Measurements from ENCODE around the gene AHRR. TPM values are rescaled to one million over a fixed set of nuclear protein-coding genes. Genes with fewer than 3 reads are reported as not detected.

AHRR gene
- total RNA-seq, 1 experiment from 2014 or later: 1.3 TPM

GRCh38 chr5:337563-338130 is 16.1 kb downstream of the AHRR start:
- H3K4me1 Mint-ChIP-seq (ENCODE audit: low read depth, unreplicated experiment): peaks cover 3% of the 10 kb centered on the region
- peak; percentile 41 for DNase-seq

GRCh38 chr5:342501-343460 is 21.3 kb downstream of the AHRR start:
- Mint-ChIP-seq H3K27me3 (ENCODE audit: unreplicated experiment) (peaks cover 13% of the 10 kb centered on the region), H3K27ac (ENCODE audit: unreplicated experiment) (no peak overlapping the region), H3K36me3 (ENCODE audit: insufficient read depth, unreplicated experiment) (peaks cover 7% of the 10 kb centered on the region), H3K4me1 (ENCODE audit: low read depth, unreplicated experiment) (peaks cover 9% of the 10 kb centered on the region), H3K9me3 (ENCODE audit: low read depth, unreplicated experiment) (no peaks in the 10 kb centered on the region), H3K4me3 (ENCODE audit: low read depth, unreplicated experiment) (no peak overlapping the region)
- intact Hi-C loops (cut with micrococcal nuclease; ENCODE audit: unreplicated experiment): no loop called here
- no peak for TF ChIP-seq CTCF (IDR thresholded peaks at IDR 0.05; ENCODE audit: unreplicated experiment)
- CTCF ChIA-PET: no interaction called here
- no peak for DNase-seq
- no TSS peak for BruUV-seq (replicated peaks)

More at GRCh38 chr5:337563-338130, 16.1 kb downstream of the AHRR start:
- Mint-ChIP-seq H3K27ac (ENCODE audit: unreplicated experiment) (no peak overlapping the region), H3K9me3 (ENCODE audit: low read depth, unreplicated experiment) (no peaks in the 10 kb centered on the region), H3K4me3 (ENCODE audit: low read depth, unreplicated experiment) (no peak overlapping the region), H3K27me3 (ENCODE audit: unreplicated experiment) (peaks cover 19% of the 10 kb centered on the region), H3K36me3 (ENCODE audit: insufficient read depth, unreplicated experiment) (peaks cover under 1% of the 10 kb centered on the region)
- BruUV-seq (replicated peaks): no TSS peak
- intact Hi-C loops (cut with micrococcal nuclease; ENCODE audit: unreplicated experiment): no loop called here
- CTCF ChIA-PET: interaction anchor here (0.7 to 1.0 kb wide), 5 partner anchors 12 to 108 kb away, joined by 3 to 4 read pairs (median 3); no protein-coding TSS in a partner anchor
- no peak for TF ChIP-seq CTCF (IDR thresholded peaks at IDR 0.05; ENCODE audit: unreplicated experiment)

- DNase-seq: peak; percentile 54
- Mint-ChIP-seq H3K4me1 (ENCODE audit: low read depth, unreplicated experiment) (peaks cover 9% of the 10 kb centered on the region), H3K36me3 (ENCODE audit: insufficient read depth, unreplicated experiment) (peaks cover 7% of the 10 kb centered on the region), H3K27me3 (ENCODE audit: unreplicated experiment) (peaks cover 21% of the 10 kb centered on the region), H3K4me3 (ENCODE audit: low read depth, unreplicated experiment) (peak overlapping the region; percentile 37), H3K9me3 (ENCODE audit: low read depth, unreplicated experiment) (no peaks in the 10 kb centered on the region), H3K27ac (ENCODE audit: unreplicated experiment) (no peak overlapping the region)
- no TSS peak for BruUV-seq (replicated peaks)
- intact Hi-C loops (cut with micrococcal nuclease; ENCODE audit: unreplicated experiment): no loop called here
- CTCF ChIA-PET: no interaction called here
- TF ChIP-seq CTCF (IDR thresholded peaks at IDR 0.05; ENCODE audit: unreplicated experiment): no peak
Observed at GRCh38 chr5:343461-344401, 22.2 kb downstream of the AHRR start.

- Mint-ChIP-seq H3K27ac (ENCODE audit: unreplicated experiment) (no peak overlapping the region), H3K36me3 (ENCODE audit: insufficient read depth, unreplicated experiment) (peaks cover 7% of the 10 kb centered on the region), H3K4me3 (ENCODE audit: low read depth, unreplicated experiment) (no peak overlapping the region), H3K27me3 (ENCODE audit: unreplicated experiment) (peaks cover 24% of the 10 kb centered on the region), H3K9me3 (ENCODE audit: low read depth, unreplicated experiment) (no peaks in the 10 kb centered on the region), H3K4me1 (ENCODE audit: low read depth, unreplicated experiment) (peaks cover 9% of the 10 kb centered on the region)
- CTCF ChIA-PET: interaction anchor here (0.6 kb wide), 1 partner anchor 9 kb away, joined by 3 read pairs; no protein-coding TSS in a partner anchor
- no TSS peak for BruUV-seq (replicated peaks)
- TF ChIP-seq CTCF (IDR thresholded peaks at IDR 0.05; ENCODE audit: unreplicated experiment): no peak
- intact Hi-C loops (cut with micrococcal nuclease; ENCODE audit: unreplicated experiment): no loop called here
- no peak for DNase-seq
Observed at GRCh38 chr5:344668-345067, 23.2 kb downstream of the AHRR start.

Measured in Calu3 (cell line).